Activated CD4-positive, CD25-positive, alpha-beta regulatory T cell treated with anti-CD3 and anti-CD28 coated beads, Interleukin-2, amount 50 U/mL, for 72 hours (primary cell): ENCODE results near the gene EXOSC5.
A peak's percentile ranks its signal among the peaks of the same experiment; 100 is the strongest.
"Not testable (repeated sequence)": the region's sequence is repeated elsewhere in the genome, so short reads cannot be mapped to it uniquely, and the experiment has no call there.

Experiments
- DNase-seq: peaks from one replicate; pipeline ENCODE4 v3.0.0; 2021

EXOSC5 gene

GRCh38 chr19:41403181-41403970, 6.2 kb upstream of the EXOSC5 start:
- DNase-seq: no peak

DNA sequence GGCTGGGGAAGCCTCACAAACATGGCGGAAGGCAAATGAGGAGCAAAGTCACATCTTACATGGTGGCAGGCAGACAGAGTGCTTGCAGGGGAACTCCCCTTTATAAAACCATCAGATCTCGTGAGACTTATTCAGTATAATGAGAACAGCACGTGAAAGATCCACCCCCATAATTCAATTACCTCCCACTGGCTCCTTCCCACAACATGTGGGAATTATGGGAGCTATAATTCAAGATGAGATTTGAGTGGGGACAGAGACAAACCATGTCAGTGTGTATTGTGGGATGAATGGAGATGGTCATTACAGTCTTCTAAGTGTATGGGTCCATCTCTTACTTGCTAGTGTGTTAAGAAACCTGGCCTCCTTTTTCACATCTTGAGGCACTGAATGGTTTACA, 4.9 kb upstream of the EXOSC5 start:
- DNase-seq: no peak

- no peak for DNase-seq
Observed at GRCh38 chr19:41401483-41401882, 4.3 kb upstream of the EXOSC5 start.

DNA sequence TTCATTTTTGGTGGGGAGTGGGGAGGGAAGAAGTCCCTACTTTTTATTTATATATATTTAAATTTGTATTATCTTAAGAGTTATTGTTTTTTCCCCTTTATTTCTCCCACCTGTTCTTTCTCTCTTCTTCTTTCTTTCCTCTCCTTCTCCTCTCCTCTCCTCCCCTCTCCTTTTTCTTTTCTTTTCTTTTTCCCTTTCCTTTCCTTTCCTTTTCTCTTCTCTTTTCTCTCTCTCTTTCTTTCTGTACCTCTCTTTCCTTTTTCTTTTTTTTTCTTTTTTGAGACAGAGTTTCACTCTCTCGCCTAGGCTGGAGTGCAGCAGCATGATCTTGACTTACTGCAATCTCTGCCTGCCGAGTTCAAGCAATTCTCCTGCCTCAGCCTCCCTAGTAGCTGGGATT, 2.4 kb upstream of the EXOSC5 start:
- DNase-seq: no peak

GRCh38 chr19:41399091-41399490, 1.9 kb upstream of the EXOSC5 start:
- DNase-seq: no peak

GRCh38 chr19:41398598-41398997, 1.4 kb upstream of the EXOSC5 start:
- no peak for DNase-seq

GRCh38 chr19:41398050-41398418, 875 bp upstream of the EXOSC5 start:
- no peak for DNase-seq

- no peak for DNase-seq
Observed at GRCh38 chr19:41395355-41395754, 1.8 kb downstream of the EXOSC5 start.

- DNase-seq: no peak
Observed at GRCh38 chr19:41392775-41393174, 4.4 kb downstream of the EXOSC5 start.

DNA sequence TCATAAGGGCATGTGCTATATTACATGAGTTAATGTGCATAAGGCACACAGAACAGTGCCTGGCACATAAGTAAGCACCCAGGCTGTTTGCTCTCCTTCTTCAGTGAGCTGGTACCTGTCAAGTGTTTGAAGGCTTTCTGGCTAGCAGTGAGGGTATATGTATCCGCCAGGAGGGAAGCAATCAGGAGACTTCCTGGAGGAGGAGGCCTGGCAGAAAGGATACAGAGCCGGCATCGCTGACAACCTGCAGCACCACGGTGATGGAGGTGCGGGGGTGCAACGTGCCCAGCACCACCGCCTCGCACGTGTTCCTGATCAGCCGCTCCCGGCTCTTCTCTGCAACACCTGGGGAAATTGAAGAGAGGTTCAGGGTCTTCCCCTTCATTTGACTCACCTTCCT, 5.5 kb downstream of the EXOSC5 start:
- DNase-seq: no peak

- DNase-seq: no peak
Observed at GRCh38 chr19:41386442-41386841, 10.7 kb downstream of the EXOSC5 start.

GRCh38 chr19:41384351-41384750, 12.8 kb downstream of the EXOSC5 start:
- DNase-seq: no peak

GRCh38 chr19:41381536-41381935, 15.6 kb downstream of the EXOSC5 start:
- DNase-seq: not testable (repeated sequence)

- no peak for DNase-seq
Observed at GRCh38 chr19:41377977-41378709, 19.0 kb downstream of the EXOSC5 start.

- no peak for DNase-seq
Observed at GRCh38 chr19:41376998-41377365, 20.2 kb downstream of the EXOSC5 start.

DNA sequence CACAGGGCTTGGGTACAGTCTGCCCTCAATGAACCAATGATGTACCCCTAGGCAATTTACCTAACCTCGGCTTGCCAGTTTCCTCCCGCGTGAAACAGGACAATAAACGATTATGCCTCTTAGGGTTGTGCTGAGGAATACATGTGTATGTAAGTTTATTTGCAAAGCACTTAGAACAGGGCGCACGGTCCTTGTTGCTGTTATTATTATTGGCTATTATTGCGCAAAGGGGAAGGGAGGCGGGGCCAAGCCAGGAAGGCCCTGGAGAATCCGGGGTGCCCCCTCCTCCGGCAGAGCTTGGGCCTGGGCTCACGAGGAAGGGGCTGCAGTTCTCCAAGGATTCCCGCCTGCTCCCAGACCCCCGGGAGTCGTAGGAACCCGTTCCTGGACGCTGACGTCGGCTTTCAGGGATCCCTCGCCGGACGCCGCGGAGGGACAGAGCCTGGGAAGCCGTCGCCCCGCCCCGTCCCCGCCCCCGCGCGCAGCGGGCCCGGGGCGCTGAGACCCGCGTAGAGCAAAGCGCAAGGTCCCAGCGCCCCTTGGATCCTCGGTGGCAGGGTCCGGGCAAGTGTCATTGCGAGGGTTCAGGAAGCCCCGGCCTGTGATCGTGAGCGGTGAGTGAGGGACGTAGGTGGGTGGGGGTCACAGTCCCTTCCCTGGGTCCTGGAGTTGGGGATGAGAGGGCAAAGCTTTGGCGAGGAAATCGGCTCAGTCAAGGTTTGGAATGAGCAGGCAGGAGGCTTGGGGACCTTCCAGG, 20.7 kb downstream of the EXOSC5 start, which contains the start of gene TMEM91:
Gene TMEM91 (plus strand): TSS at position 293 of the 757 bp plus-strand sequence. CDS start 1,777 bp downstream, outside the sequence.
- DNase-seq: peak; percentile 35

- DNase-seq: no peak
Observed at GRCh38 chr19:41373993-41374392, 23.2 kb downstream of the EXOSC5 start.

GRCh38 chr19:41372501-41372900, 24.7 kb downstream of the EXOSC5 start:
- no peak for DNase-seq

- DNase-seq: no peak
Observed at GRCh38 chr19:41371541-41371940, 25.6 kb downstream of the EXOSC5 start.

DNA sequence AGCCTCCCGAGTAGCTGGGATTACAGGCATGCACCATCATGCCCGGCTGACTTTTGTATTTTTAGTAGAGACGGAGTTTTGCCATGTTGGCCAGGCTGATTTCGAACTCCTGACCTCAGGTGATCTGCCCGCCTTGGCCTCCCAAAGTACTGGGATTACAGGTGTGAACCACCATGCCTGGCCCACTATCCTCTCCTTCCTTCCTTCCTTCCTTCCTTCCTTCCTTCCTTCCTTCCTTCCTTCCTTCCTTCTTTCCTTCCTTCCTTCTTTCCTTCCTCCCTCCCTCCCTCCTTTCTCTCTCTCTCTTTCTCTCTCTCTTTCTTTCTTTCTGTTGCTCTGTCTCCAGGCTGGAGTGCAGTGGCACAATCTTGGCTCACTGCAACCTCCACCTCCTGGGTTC, 26.0 kb downstream of the EXOSC5 start:
- not testable (repeated sequence) for DNase-seq

GRCh38 chr19:41369769-41370168, 27.4 kb downstream of the EXOSC5 start:
- DNase-seq: no peak

DNA sequence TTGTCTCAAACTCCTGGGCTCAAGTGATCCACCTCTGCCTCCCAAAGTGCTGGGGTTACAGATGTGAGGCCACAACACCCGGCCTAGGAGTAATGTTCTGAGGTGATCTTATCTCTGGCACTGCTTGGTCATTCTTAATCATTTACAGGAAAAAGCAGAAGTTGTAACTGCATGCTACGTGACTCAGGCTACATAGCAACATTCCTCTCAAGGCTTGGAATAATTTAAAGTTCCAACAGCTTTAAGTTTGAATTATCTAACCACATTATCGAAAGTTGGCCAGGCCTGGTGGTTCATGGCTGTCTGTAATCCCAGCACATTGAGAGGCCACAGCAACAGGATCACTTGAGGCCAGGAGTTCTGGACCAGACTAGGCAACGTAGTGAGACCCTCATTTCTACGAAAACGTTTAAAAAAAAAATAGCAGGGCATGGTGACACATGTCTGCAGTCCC, 29.3 kb downstream of the EXOSC5 start:
- DNase-seq: no peak

- DNase-seq: no peak
Observed at GRCh38 chr19:41366089-41366488, 31.1 kb downstream of the EXOSC5 start.
